ENCODE data around the gene COBLL1. TPM values are rescaled to one million over a fixed set of nuclear protein-coding genes. Genes with fewer than 3 reads are reported as not detected.

COBLL1 gene
- total RNA-seq, 1 experiment from 2014 or later, result 5.9 TPM

DNA sequence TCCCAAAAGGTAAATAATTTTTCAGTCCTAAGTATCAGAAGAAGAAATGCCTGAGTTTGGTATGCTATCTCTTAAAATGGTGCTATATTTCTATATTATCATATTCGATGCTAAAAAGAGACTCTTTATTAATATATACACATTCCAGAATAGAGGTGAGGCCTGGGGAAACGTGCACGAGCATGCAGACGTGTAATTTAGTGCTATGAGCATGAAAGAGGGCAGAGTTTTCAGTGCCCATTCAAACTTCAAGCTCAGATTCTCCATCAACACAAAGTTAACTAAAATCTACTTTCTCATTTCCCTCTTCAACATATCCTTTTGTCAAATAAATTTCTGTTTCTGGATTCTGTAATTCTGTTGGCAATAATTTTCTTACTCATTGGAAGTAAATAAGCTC lies 5.7 kb upstream of the COBLL1 start:
- Histone ChIP-seq H3T11ph (ENCODE audit: low read length) (no peak overlapping the region), H3K4me2 (ENCODE audit: insufficient read depth, insufficient read length, low read length) (no peak overlapping the region), H4K91ac (ENCODE audit: insufficient read length, low read depth, low read length) (no peak overlapping the region), H2BK12ac (ENCODE audit: insufficient read length, low read depth, low read length) (no peak overlapping the region), H3K23me2 (ENCODE audit: insufficient read length, low read depth, low read length, poor library complexity, severe bottlenecking) (no peaks in the 10 kb centered on the region), H4K20me1 (ENCODE audit: control insufficient read depth, insufficient read depth, insufficient read length) (no peaks in the 10 kb centered on the region), H3K79me1 (ENCODE audit: insufficient read depth, low read depth, low read length, poor library complexity, severe bottlenecking) (no peaks in the 10 kb centered on the region), H3K56ac (ENCODE audit: insufficient read length, low read depth, low read length) (no peak overlapping the region), H4K5ac (ENCODE audit: insufficient read length, low read depth, low read length) (no peak overlapping the region), H2AK5ac (ENCODE audit: insufficient read length, low read length) (no peak overlapping the region), H3K18ac (ENCODE audit: insufficient read length, low read depth, low read length) (no peak overlapping the region), H3K27me3 (ENCODE audit: insufficient read depth, low read length) (no peaks in the 10 kb centered on the region), H3K4ac (ENCODE audit: low read depth, low read length) (no peak overlapping the region), H4K8ac (replicated peaks; ENCODE audit: insufficient read length, low read depth, low read length) (no peak overlapping the region), H2BK120ac (ENCODE audit: low read depth, low read length, poor library complexity, severe bottlenecking) (no peak overlapping the region), H2BK5ac (ENCODE audit: insufficient read length, low read length) (no peak overlapping the region), H3K4me1 (ENCODE audit: insufficient read depth, low read length) (no peaks in the 10 kb centered on the region), H3K79me2 (ENCODE audit: insufficient read depth, low read length) (no peaks in the 10 kb centered on the region), H2BK15ac (ENCODE audit: low read depth, low read length) (no peak overlapping the region), H3K9ac (ENCODE audit: extremely low read depth, insufficient read length, low read length) (no peak overlapping the region), H3K23ac (ENCODE audit: insufficient read length, low read depth, low read length) (no peak overlapping the region), H3K9me3 (ENCODE audit: control insufficient read depth, low read depth, low read length) (no peaks in the 10 kb centered on the region), H3K14ac (ENCODE audit: insufficient read depth, low read length) (no peak overlapping the region), H2AFZ (ENCODE audit: low read length) (no peak overlapping the region), H3K27ac (ENCODE audit: insufficient read length, low read depth, low read length) (no peak overlapping the region), H2BK20ac (ENCODE audit: low read depth, low read length, poor library complexity, severe bottlenecking) (no peak overlapping the region)
- H3K36me3 Mint-ChIP-seq (ENCODE audit: insufficient read depth in 1 of 3, low read depth in 3 of 3), result no peaks in the 10 kb centered on the region
- no peak overlapping the region for H3K27ac Mint-ChIP-seq
- no peak for DNase-seq
- no peaks in the 10 kb centered on the region for H3K9me3 Mint-ChIP-seq
- H3K4me1 Mint-ChIP-seq, result peaks cover 2 to 8% of the 10 kb centered on the region in 2 experiments; a peak in 2 of 4 replicates
- no CpG with 5 or more reads among the region's 4 CpGs for WGBS (ENCODE audit: extremely low coverage, insufficient read length, low lambda C conversion rate)
- no peak overlapping the region for H3K4me3 Mint-ChIP-seq
- TF ChIP-seq, protein P1, sequence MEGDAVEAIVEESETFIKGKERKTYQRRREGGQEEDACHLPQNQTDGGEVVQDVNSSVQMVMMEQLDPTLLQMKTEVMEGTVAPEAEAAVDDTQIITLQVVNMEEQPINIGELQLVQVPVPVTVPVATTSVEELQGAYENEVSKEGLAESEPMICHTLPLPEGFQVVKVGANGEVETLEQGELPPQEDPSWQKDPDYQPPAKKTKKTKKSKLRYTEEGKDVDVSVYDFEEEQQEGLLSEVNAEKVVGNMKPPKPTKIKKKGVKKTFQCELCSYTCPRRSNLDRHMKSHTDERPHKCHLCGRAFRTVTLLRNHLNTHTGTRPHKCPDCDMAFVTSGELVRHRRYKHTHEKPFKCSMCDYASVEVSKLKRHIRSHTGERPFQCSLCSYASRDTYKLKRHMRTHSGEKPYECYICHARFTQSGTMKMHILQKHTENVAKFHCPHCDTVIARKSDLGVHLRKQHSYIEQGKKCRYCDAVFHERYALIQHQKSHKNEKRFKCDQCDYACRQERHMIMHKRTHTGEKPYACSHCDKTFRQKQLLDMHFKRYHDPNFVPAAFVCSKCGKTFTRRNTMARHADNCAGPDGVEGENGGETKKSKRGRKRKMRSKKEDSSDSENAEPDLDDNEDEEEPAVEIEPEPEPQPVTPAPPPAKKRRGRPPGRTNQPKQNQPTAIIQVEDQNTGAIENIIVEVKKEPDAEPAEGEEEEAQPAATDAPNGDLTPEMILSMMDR (conservative IDR thresholded peaks at IDR 0.05), result no peak
- no peaks in the 10 kb centered on the region for H3K27me3 Mint-ChIP-seq (ENCODE audit: low read depth)
